Adrenal gland (tissue), 12 donors: ENCODE results near the gene ABLIM1. TPM values are rescaled to one million over a fixed set of nuclear protein-coding genes. Genes with fewer than 3 reads are reported as not detected.

Source experiments
- DNase-seq, 7 donors: peaks; one replicate each; pipeline ENCODE4 v3.0.0-alpha.2; 2019 to 2020
- H3K27ac ChIP-seq, 5 donors: fragments of 200-600 bp; sonication (generic) in 4 of 5; 1 replicate in 3 of 5; 2 replicates in 2 of 5; pipeline versions ENCODE4 v1.5.1 to v1.8.0; 2016 to 2020; ENCODE audit warnings: mild to moderate bottlenecking in 1 of 5
- H3K27me3 ChIP-seq: fragments of 200-600 bp; 2 replicates; pipeline ENCODE4 v1.8.0; 2021
- H3K36me3 ChIP-seq, 2 donors: fragments of 200-600 bp; replicated peaks in 1 of 2; 1 replicate in 1 of 2; 2 replicates in 1 of 2; pipeline versions ENCODE4 v1.5.1 to v1.8.0; 2018 to 2022
- H3K4me1 ChIP-seq, 2 donors: fragments of 200-600 bp; replicated peaks in 1 of 2; 1 replicate in 1 of 2; 2 replicates in 1 of 2; pipeline versions ENCODE4 v1.5.1 to v1.8.0; 2018 to 2021
- H3K4me3 ChIP-seq, 4 donors: fragments of 200-600 bp; sonication (generic) in 3 of 4; one replicate each; pipeline ENCODE4 v1.5.1; 2016 to 2018
- H3K9me3 ChIP-seq, 3 donors: fragments of 200-600 bp; sonication (generic) in 1 of 3; replicated peaks in 1 of 3; 1 replicate in 2 of 3; 2 replicates in 1 of 3; pipeline versions ENCODE4 v1.5.1 to v1.8.0; 2016 to 2021
- CTCF ChIP-seq, 6 experiments: fragments of 450-650 bp in 4 of 6; fragments of 200-600 bp in 2 of 6; sonication (generic) in 1 of 6; IDR thresholded peaks; 1 replicate in 5 of 6; 2 replicates in 1 of 6; pipeline versions ENCODE4 v1.5.1 to v1.8.0; 2016 to 2021; ENCODE audit warnings: antibody characterized with exemption in 6 of 6, mild to moderate bottlenecking in 2 of 6, moderate library complexity in 1 of 6
- POLR2A ChIP-seq, 2 donors: fragments of 450-650 bp; IDR thresholded peaks; one replicate each; pipeline ENCODE4 v1.6.1; 2017; ENCODE audit warnings: antibody characterized with exemption in 2 of 2, mild to moderate bottlenecking in 2 of 2, moderate library complexity in 1 of 2
- WGBS, 4 donors: extraction: QIAGEN DNeasy Blood & Tissue Kit in 2 of 4; methylation state at CpG; one replicate each; pipeline versions ENCODE4 v1.1.5 to v1.1.7; 2013 to 2017; 5-methylcytosine and 5-hydroxymethylcytosine counted together
- intact Hi-C, 2 donors: fragments of 100-400 bp; cut with DNase I; formaldehyde crosslinking; loops; one replicate each; pipeline versions ENCODE4 v1.14.1 to v1.15.0; 2022 to 2023
- polyA plus RNA-seq, 3 donors: library from polyadenylated mRNA; stranded (reverse); fragments of 200-250 nt in 2 of 3; fragments of 350-450 nt in 1 of 3; fragmentation: Illumina TruSeq in 1 of 3; extraction: RNeasy Lipid Tissue Mini Kit (QIAGEN cat#74804) in 1 of 3; gene quantifications; one replicate each; pipeline ENCODE4 v1.2.3, GENCODE V29; 2013 to 2014
- total RNA-seq, 9 donors: library from RNA; depleted of rRNA in 4 of 9; stranded (reverse); fragments of >200 nt in 4 of 9; fragments of 120-200 nt in 1 of 9; fragmentation: NEBNext Ultra II Directional in 1 of 9; extraction: Animal tissue kit (Norgen Biotek cat#: 25700) in 1 of 9; gene quantifications; one replicate each; pipeline versions ENCODE4 v1.1.0 to v1.2.4, GENCODE V29; 2013 to 2023
- donor health status: healthy with polysubstance abuse.
- donor health status: Bipolar disorder and iron deficiency.
- donor health status: DM: yes; HTN: yes; CAD: no.
- donor health status: DM: no; HTN: no; CAD: no.
- donor health status: DM: no; HTN: no; CAD: no.
- donor health status: DM: yes; HTN: yes; CAD: no.

Gene ABLIM1
- total and polyA plus RNA-seq, 12 donors: 7.9 to 430 (median 185) TPM

DNA sequence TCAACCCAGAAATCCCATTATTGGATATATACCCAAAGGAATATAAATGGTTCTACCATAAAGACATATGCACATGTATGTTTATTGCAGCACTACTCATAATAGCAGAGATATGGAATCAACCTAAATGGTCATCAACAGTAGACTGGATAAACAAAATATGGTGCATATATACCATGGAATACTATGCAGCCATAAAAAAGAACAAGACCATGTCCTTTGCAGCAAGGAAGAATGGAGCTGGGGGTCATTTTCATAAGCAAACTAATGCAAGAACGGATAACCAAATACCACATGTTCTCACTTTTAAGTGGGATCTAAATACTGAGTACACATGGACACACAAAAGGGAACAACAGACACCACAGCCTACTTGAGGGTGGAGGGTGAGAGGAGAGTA, 251.6 kb downstream of the ABLIM1 start:
- TF ChIP-seq POLR2A (IDR thresholded peaks at IDR 0.05) (no peak), CTCF (IDR thresholded peaks at IDR 0.05) (no peak)
- Histone ChIP-seq H3K4me3 (no peak overlapping the region), H3K4me1 (peaks cover 12 to 20% of the 10 kb centered on the region in 2 donors), H3K9me3 (no peaks in the 10 kb centered on the region), H3K36me3 (no peaks in the 10 kb centered on the region), H3K27me3 (peaks cover 25% of the 10 kb centered on the region), H3K27ac (no peak overlapping the region)
- 79 to 94% (median 86%) methylated on average over 1 of the region's 1 CpG for WGBS, 4 donors
- intact Hi-C loops: no loop called here
- no peak for DNase-seq

DNA sequence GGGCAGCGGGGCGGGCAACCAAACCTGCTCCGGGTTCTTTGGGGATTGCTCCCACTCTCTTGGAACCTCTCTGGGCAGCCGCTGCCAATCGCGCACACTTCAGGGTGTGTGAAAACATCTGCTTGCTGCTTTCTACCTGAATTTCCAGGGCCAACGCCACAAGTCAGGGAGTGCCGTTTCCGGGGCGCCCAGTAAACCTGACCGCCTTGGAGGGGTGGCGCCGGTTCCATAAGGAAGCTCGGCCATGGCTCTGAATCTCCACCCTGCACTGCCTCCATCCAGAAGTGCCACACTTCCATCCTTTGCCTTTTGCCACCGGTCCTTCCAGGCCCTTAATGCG, 253.1 kb downstream of the ABLIM1 start:
- DNase-seq: no peak
- Histone ChIP-seq H3K27ac (no peak overlapping the region), H3K9me3 (no peaks in the 10 kb centered on the region), H3K36me3 (no peaks in the 10 kb centered on the region), H3K27me3 (peaks cover 25% of the 10 kb centered on the region), H3K4me3 (no peak overlapping the region), H3K4me1 (peaks cover 12 to 20% of the 10 kb centered on the region in 2 donors)
- TF ChIP-seq POLR2A (IDR thresholded peaks at IDR 0.05) (no peak), CTCF (IDR thresholded peaks at IDR 0.05) (no peak)
- 29 to 55% (median 38%) methylated on average over 10 to 16 of the region's 16 CpGs for WGBS, 4 donors
- intact Hi-C loops: no loop called here

- H3K27me3 ChIP-seq: peaks cover 25% of the 10 kb centered on the region
- peak within 1 kb of the TSS in 1 of 5 donors; percentile 63 for H3K27ac ChIP-seq
- no peak for TF ChIP-seq CTCF (IDR thresholded peaks at IDR 0.05)
- no peak for TF ChIP-seq POLR2A (IDR thresholded peaks at IDR 0.05)
- no peaks in the 10 kb centered on the region for H3K36me3 ChIP-seq
- peak within 1 kb of the TSS in 1 of 4 donors; percentile 55 for H3K4me3 ChIP-seq
- WGBS, 4 donors: 1 to 5% (median 2%) methylated on average over 4 to 88 of the region's 88 CpGs
- H3K9me3 ChIP-seq: no peaks in the 10 kb centered on the region
- H3K4me1 ChIP-seq: peaks cover 12 to 20% of the 10 kb centered on the region in 2 donors
- peak in 1 of 7 donors; percentile 22 for DNase-seq
- intact Hi-C loops: no loop called here
Observed at GRCh38 chr10:114404171-114405010, 253.7 kb downstream of the ABLIM1 start, which contains the start of gene AFAP1L2. Gene AFAP1L2 (minus strand): TSS chr10:114404502. CDS start chr10:114404455, 47 bp downstream.

DNA sequence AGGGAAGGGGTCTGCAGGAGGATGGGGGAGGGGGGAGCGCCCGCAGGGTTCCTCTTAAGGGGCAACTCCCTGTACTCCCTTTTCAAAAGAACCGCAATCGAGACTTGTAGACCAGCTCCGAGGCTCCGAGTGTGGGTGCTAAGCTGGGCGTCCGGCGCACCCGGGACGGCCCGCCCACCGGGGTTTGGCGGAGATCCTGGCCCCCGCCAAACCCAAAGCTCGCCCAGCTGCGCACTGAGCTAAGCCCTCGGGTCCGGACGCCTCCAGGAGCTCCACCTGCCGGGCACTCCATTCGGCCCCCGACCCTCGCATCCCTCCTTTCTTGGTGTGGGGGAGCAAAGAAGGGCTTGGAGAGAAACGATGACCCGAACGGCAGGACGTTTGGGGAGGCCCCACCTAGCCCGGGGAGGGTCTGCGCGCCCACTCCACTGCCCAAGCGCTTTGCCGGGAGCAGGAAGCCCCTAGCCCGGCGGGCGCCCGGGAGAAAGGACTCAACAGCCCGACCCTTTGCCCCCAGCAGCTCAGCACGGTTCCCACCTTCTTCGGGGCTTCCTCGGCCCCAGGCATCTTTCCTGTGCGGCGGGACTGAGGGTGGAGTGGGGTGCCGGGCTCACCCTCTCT, 254.4 kb downstream of the ABLIM1 start:
- peak overlapping the region in 1 of 5 donors; percentile 63 for H3K27ac ChIP-seq
- 1 to 6% (median 2%) methylated on average over 7 to 44 of the region's 44 CpGs for WGBS, 4 donors

More for the DNA sequence above, 254.4 kb downstream of the ABLIM1 start:
- Histone ChIP-seq H3K36me3 (no peaks in the 10 kb centered on the region), H3K4me3 (peak overlapping the region in 1 of 4 donors; percentile 55), H3K27me3 (peaks cover 25% of the 10 kb centered on the region), H3K4me1 (peaks cover 12 to 20% of the 10 kb centered on the region in 2 donors), H3K9me3 (no peaks in the 10 kb centered on the region)
- TF ChIP-seq POLR2A (IDR thresholded peaks at IDR 0.05) (no peak), CTCF (IDR thresholded peaks at IDR 0.05) (no peak)
- intact Hi-C loops: no loop called here
- no peak for DNase-seq
